ENCODE results near the gene GFRA4.

The GFRA4 gene

GRCh38 chr20:3667434-3668037, 4.3 kb upstream of the GFRA4 start:
- DNase-seq (ENCODE audit: low read depth) = no peak
- TF ChIP-seq CTCF (conservative IDR thresholded peaks at IDR 0.05; ENCODE audit: low read length) = no peak
- no peak overlapping the region for H3K4me3 ChIP-seq (ENCODE audit: low read length)

- TF ChIP-seq CTCF (conservative IDR thresholded peaks at IDR 0.05; ENCODE audit: low read length) = no peak
- DNase-seq (ENCODE audit: low read depth) = no peak
- H3K4me3 ChIP-seq (ENCODE audit: low read length) = no peak overlapping the region
Measured at GRCh38 chr20:3663858-3664257, 659 bp upstream of the GFRA4 start.

GRCh38 chr20:3661814-3662665, 1.2 kb downstream of the GFRA4 start:
- H3K4me3 ChIP-seq (ENCODE audit: low read length) = no peak overlapping the region
- no peak for TF ChIP-seq CTCF (conservative IDR thresholded peaks at IDR 0.05; ENCODE audit: low read length)
- DNase-seq (ENCODE audit: low read depth) = no peak

GRCh38 chr20:3661060-3661813, 2.0 kb downstream of the GFRA4 start:
- no peak overlapping the region for H3K4me3 ChIP-seq (ENCODE audit: low read length)
- DNase-seq (ENCODE audit: low read depth) = no peak
- no peak for TF ChIP-seq CTCF (conservative IDR thresholded peaks at IDR 0.05; ENCODE audit: low read length)

GRCh38 chr20:3660262-3661059, 2.7 kb downstream of the GFRA4 start:
- DNase-seq (ENCODE audit: low read depth) = no peak
- no peak overlapping the region for H3K4me3 ChIP-seq (ENCODE audit: low read length)
- no peak for TF ChIP-seq CTCF (conservative IDR thresholded peaks at IDR 0.05; ENCODE audit: low read length)

GRCh38 chr20:3659492-3660261, 3.5 kb downstream of the GFRA4 start:
- DNase-seq (ENCODE audit: low read depth) = no peak
- TF ChIP-seq CTCF (conservative IDR thresholded peaks at IDR 0.05; ENCODE audit: low read length) = no peak
- H3K4me3 ChIP-seq (ENCODE audit: low read length) = no peak overlapping the region
